OCI-LY7 (cell line): ENCODE measurements around the gene FOXE1. TPM values are rescaled to one million over a fixed set of nuclear protein-coding genes. Genes with fewer than 3 reads are reported as not detected.

Source experiments
- BruUV-seq: library from RNA; stranded (reverse); fragments of 400-500 nt; replicated peaks from 2 replicates; lab custom pipeline; 2021; lab: Mats Ljungman, UMichigan
- CTCF ChIA-PET: fragments of 300-600 bp; sonication (Branson Sonifier 250); formaldehyde crosslinking; loops from one replicate; lab custom pipeline; 2022; ENCODE audit warnings: antibody characterized with exemption; ENCODE audit not compliant: unreplicated experiment; lab: Charles Lee
- POLR2A ChIA-PET: fragments of 300-600 bp; sonication (Branson Sonifier 250); formaldehyde crosslinking; loops from one replicate; lab custom pipeline; 2022; ENCODE audit warnings: antibody characterized with exemption; lab: Charles Lee
- DNase-seq: peaks from one replicate; pipeline ENCODE4 v3.0.0-alpha.2; 2015; ENCODE audit warnings: low spot score
- H2AFZ ChIP-seq: fragments of 200-600 bp; sonication (generic), shearing (Covaris generic); 2 replicates; pipeline ENCODE4 v1.6.1; 2014; ENCODE audit warnings: mild to moderate bottlenecking, antibody characterized with exemption, low read length, moderate library complexity
- H3K27ac ChIP-seq: fragments of 200-600 bp; sonication (generic); 2 replicates; pipeline ENCODE4 v1.5.1; 2014; ENCODE audit warnings: mixed run types, low read depth, mild to moderate bottlenecking, moderate library complexity, low read length, inconsistent platforms; ENCODE audit not compliant: poor library complexity, severe bottlenecking
- H3K36me3 ChIP-seq: fragments of 200-600 bp; sonication (generic); 2 replicates; pipeline ENCODE4 v1.6.1; 2014; ENCODE audit warnings: mild to moderate bottlenecking, antibody characterized with exemption, low read length, moderate library complexity, mixed read lengths; ENCODE audit not compliant: insufficient read depth
- H3K4me1 ChIP-seq: fragments of 200-600 bp; sonication (generic); 2 replicates; pipeline ENCODE4 v1.5.1; 2014; ENCODE audit warnings: mild to moderate bottlenecking, low read length; ENCODE audit not compliant: insufficient read depth, poor library complexity, severe bottlenecking
- H3K4me2 ChIP-seq: fragments of 200-600 bp; sonication (generic); 2 replicates; pipeline ENCODE4 v1.6.1; 2014; ENCODE audit warnings: mild to moderate bottlenecking, low read length
- H3K4me3 ChIP-seq: fragments of 200-600 bp; sonication (generic); 2 replicates; pipeline ENCODE4 v1.5.1; 2014; ENCODE audit warnings: mild to moderate bottlenecking, low read depth, low read length; ENCODE audit not compliant: poor library complexity, severe bottlenecking
- H3K79me2 ChIP-seq: fragments of 200-600 bp; sonication (generic); 2 replicates; pipeline ENCODE4 v1.6.1; 2016; ENCODE audit warnings: low read depth, mild to moderate bottlenecking, low read length, moderate library complexity, mixed read lengths; ENCODE audit not compliant: insufficient read depth
- H3K9me2 ChIP-seq: fragments of 200-600 bp; sonication (generic); 2 replicates; pipeline ENCODE4 v1.6.1; 2016; ENCODE audit warnings: mild to moderate bottlenecking, low read length, mixed read lengths; ENCODE audit not compliant: insufficient read depth
- H3K9me3 ChIP-seq: fragments of 200-600 bp; sonication (generic); 2 replicates; pipeline ENCODE4 v1.6.1; 2014; ENCODE audit warnings: mild to moderate bottlenecking, mixed run types, low read length, mixed read lengths
- H4K20me1 ChIP-seq: fragments of 200-600 bp; sonication (generic); 2 replicates; pipeline ENCODE4 v1.6.1; 2014; ENCODE audit warnings: mild to moderate bottlenecking, antibody characterized with exemption, low read length, moderate library complexity, mixed read lengths; ENCODE audit not compliant: insufficient read depth
- EZH2phosphoT487 ChIP-seq: fragments of 200-600 bp; sonication (generic); IDR thresholded peaks from 2 replicates; pipeline ENCODE4 v1.6.1; 2018; ENCODE audit warnings: low read depth, borderline replicate concordance, mild to moderate bottlenecking, mixed run types, antibody characterized with exemption, low read length, moderate library complexity, mixed read lengths
- intact Hi-C: fragments of 100-400 bp; cut with micrococcal nuclease; formaldehyde crosslinking; loops from one replicate; pipeline ENCODE4 v1.10.0; 2022; ENCODE audit not compliant: unreplicated experiment
- total RNA-seq, 2 experiments: library from RNA; depleted of rRNA in 1 of 2; stranded (reverse); fragments of >200 nt in 1 of 2; shearing (Covaris generic) in 1 of 2; gene quantifications; 2 replicates each; pipeline ENCODE4 v1.2.3, GENCODE V29; 2014 to 2022
- TF ChIP-seq, protein P1 (sequence below): fragments of 200-600 bp; sonication (generic); conservative IDR thresholded peaks from 2 replicates; pipeline ENCODE4 v1.5.1; 2014; ENCODE audit warnings: mild to moderate bottlenecking, antibody characterized with exemption, low read length, moderate library complexity, mixed read lengths

FOXE1 gene
- total RNA-seq, 2 experiments from 2014 or later = not detected

DNA sequence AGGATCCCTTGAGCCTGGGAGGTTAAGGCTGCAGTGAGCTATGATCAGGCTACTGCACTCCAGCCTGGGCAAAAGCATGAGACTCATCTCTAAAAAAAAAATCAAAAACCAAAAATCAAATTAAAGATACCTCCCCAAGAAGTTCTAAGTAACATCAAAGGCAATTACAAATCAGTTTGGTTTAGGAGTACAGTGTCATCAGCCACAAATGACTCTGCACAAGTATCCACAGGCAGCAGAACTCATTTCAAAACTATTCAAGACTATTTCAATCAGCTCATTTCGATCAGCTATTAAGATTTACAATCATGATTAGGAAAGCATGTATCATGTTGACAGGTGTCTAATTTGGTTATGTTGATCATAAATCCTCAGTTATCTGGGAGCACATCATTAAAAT is 50.2 kb downstream of the FOXE1 start:
- no peaks in the 10 kb centered on the region for H3K9me2 ChIP-seq
- no peak overlapping the region for H3K4me3 ChIP-seq
- H3K27ac ChIP-seq = no peak overlapping the region
- H4K20me1 ChIP-seq = no peaks in the 10 kb centered on the region
- H3K79me2 ChIP-seq = 0 out of 2 replicates have a peak, but pooled peaks cover 4% of the 10 kb centered on the region
- TF ChIP-seq, protein P1, sequence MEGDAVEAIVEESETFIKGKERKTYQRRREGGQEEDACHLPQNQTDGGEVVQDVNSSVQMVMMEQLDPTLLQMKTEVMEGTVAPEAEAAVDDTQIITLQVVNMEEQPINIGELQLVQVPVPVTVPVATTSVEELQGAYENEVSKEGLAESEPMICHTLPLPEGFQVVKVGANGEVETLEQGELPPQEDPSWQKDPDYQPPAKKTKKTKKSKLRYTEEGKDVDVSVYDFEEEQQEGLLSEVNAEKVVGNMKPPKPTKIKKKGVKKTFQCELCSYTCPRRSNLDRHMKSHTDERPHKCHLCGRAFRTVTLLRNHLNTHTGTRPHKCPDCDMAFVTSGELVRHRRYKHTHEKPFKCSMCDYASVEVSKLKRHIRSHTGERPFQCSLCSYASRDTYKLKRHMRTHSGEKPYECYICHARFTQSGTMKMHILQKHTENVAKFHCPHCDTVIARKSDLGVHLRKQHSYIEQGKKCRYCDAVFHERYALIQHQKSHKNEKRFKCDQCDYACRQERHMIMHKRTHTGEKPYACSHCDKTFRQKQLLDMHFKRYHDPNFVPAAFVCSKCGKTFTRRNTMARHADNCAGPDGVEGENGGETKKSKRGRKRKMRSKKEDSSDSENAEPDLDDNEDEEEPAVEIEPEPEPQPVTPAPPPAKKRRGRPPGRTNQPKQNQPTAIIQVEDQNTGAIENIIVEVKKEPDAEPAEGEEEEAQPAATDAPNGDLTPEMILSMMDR = no peak
- no peak for TF ChIP-seq EZH2phosphoT487
- intact Hi-C loops = loop anchor here (5.0 kb wide), 1 partner anchor 436 kb away; no protein-coding TSS in a partner anchor
- no peak for DNase-seq
- no peak overlapping the region for H2AFZ ChIP-seq
- peaks cover 8% of the 10 kb centered on the region for H3K4me1 ChIP-seq
- H3K9me3 ChIP-seq = no peaks in the 10 kb centered on the region
- H3K36me3 ChIP-seq = peaks cover 42% of the 10 kb centered on the region
- H3K4me2 ChIP-seq = no peak overlapping the region
- no TSS peak for BruUV-seq
- ChIA-PET CTCF (no interaction called here), POLR2A (interaction anchor here (1.2 to 2.3 kb wide), 2 partner anchors 11 to 17 kb away, joined by 3 to 10 read pairs; no protein-coding TSS in a partner anchor)

DNA sequence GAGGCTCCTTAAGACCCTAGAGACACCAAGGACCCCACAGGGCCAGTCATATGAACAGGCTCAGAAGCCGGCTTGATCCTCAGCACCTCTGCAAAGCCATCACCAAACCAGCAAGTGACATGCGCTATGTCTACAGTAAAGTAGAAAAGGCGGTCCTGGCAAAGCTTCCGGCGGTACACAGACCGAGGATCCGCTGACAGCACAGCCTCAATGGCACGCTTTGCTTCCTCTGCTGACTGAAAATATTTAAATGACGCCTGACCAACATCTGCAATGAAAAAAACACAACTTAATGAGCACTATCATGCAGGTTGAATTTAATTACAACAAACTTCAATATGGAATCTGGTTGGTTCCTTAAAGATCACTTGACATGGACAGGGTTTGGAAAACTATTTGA is 51.7 kb downstream of the FOXE1 start:
- H2AFZ ChIP-seq = no peak overlapping the region
- H3K4me2 ChIP-seq = no peak overlapping the region
- BruUV-seq = no TSS peak
- no peak overlapping the region for H3K27ac ChIP-seq
- intact Hi-C loops = loop anchor here (5.0 kb wide), 1 partner anchor 437 kb away; no protein-coding TSS in a partner anchor
- H3K9me3 ChIP-seq = no peaks in the 10 kb centered on the region
- ChIA-PET POLR2A (no interaction called here), CTCF (no interaction called here)
- no peaks in the 10 kb centered on the region for H4K20me1 ChIP-seq
- H3K4me1 ChIP-seq = peaks cover 8% of the 10 kb centered on the region
- H3K79me2 ChIP-seq = 0 out of 2 replicates have a peak, but pooled peaks cover 4% of the 10 kb centered on the region
- no peak for TF ChIP-seq EZH2phosphoT487
- TF ChIP-seq, protein P1 = no peak
- peaks cover 56% of the 10 kb centered on the region for H3K36me3 ChIP-seq
- DNase-seq = no peak
- H3K4me3 ChIP-seq = no peak overlapping the region
- no peaks in the 10 kb centered on the region for H3K9me2 ChIP-seq

DNA sequence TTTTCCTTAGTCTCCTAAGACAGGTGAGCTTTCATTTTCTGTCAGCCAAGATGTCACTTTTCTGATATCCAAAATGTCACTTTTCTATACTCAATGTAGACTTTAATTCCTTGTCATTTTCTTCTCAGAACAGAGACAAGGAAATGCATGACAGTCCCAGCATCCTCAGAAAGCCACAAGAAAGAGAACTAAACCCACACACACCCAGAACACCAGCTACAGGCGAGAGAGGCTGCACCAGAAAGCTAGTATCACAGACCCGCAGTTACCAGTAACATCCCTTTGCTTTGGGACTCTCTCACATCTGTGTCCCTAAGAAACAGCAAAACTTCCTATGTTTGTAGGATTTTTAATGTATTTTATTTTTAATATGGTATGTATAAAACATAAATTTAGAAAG is 52.2 kb downstream of the FOXE1 start:
- POLR2A ChIA-PET = no interaction called here
- Histone ChIP-seq H3K9me2 (no peaks in the 10 kb centered on the region), H3K36me3 (peaks cover 61% of the 10 kb centered on the region), H4K20me1 (no peaks in the 10 kb centered on the region), H3K4me2 (no peak overlapping the region), H3K79me2 (0 out of 2 replicates have a peak, but pooled peaks cover 4% of the 10 kb centered on the region), H3K27ac (no peak overlapping the region), H3K4me1 (peaks cover 8% of the 10 kb centered on the region), H2AFZ (no peak overlapping the region), H3K9me3 (no peaks in the 10 kb centered on the region), H3K4me3 (no peak overlapping the region)
- BruUV-seq = no TSS peak
- intact Hi-C loops = no loop called here
- CTCF ChIA-PET = no interaction called here
- DNase-seq = no peak
- TF ChIP-seq, protein P1 = no peak
- no peak for TF ChIP-seq EZH2phosphoT487

Other genes with a start within 250 kb of the FOXE1 start
- gene TSTD2, start 219.9 kb upstream of the FOXE1 start, total RNA-seq (2014; rRNA removed; shearing (Covaris generic)) = 15.8 and 17.1 TPM in 2 replicates
- gene TSTD2, start 219.9 kb upstream of the FOXE1 start, total RNA-seq (2022) = 22.0 and 24.1 TPM in 2 replicates
- 35.8 and 37.8 TPM in 2 replicates for gene NCBP1, start 219.4 kb upstream of the FOXE1 start, total RNA-seq (2014; rRNA removed; shearing (Covaris generic))
- gene NCBP1, start 219.4 kb upstream of the FOXE1 start, total RNA-seq (2022) = 54.7 and 57.5 TPM in 2 replicates
- gene XPA, start 155.9 kb upstream of the FOXE1 start, total RNA-seq (2014; rRNA removed; shearing (Covaris generic)) = 15.8 and 17.8 TPM in 2 replicates
- gene XPA, start 155.9 kb upstream of the FOXE1 start, total RNA-seq (2022) = 13.7 and 15.7 TPM in 2 replicates
- 17.6 and 34.7 TPM in 2 replicates for gene TRMO, start 69.3 kb downstream of the FOXE1 start, total RNA-seq (2014; rRNA removed; shearing (Covaris generic))
- gene TRMO, start 69.3 kb downstream of the FOXE1 start, total RNA-seq (2022) = 9.3 and 10.9 TPM in 2 replicates
- gene HEMGN, start 84.9 kb downstream of the FOXE1 start, total RNA-seq (2014; rRNA removed; shearing (Covaris generic)) = 4.3 and 5.4 TPM in 2 replicates
- gene HEMGN, start 84.9 kb downstream of the FOXE1 start, total RNA-seq (2022) = 3.3 and 3.8 TPM in 2 replicates
- 32.1 and 52.7 TPM in 2 replicates for gene ANP32B, start 130.1 kb downstream of the FOXE1 start, total RNA-seq (2014; rRNA removed; shearing (Covaris generic))
- 389 and 454 TPM in 2 replicates for gene ANP32B, start 130.1 kb downstream of the FOXE1 start, total RNA-seq (2022)
- 63.7 and 70.6 TPM in 2 replicates for gene NANS, start 203.5 kb downstream of the FOXE1 start, total RNA-seq (2014; rRNA removed; shearing (Covaris generic))
- 50.4 and 56.9 TPM in 2 replicates for gene NANS, start 203.5 kb downstream of the FOXE1 start, total RNA-seq (2022)